Measurements from ENCODE around the gene EMC9.
A peak's percentile ranks its signal among the peaks of the same experiment; 100 is the strongest.

EMC9 gene

DNA sequence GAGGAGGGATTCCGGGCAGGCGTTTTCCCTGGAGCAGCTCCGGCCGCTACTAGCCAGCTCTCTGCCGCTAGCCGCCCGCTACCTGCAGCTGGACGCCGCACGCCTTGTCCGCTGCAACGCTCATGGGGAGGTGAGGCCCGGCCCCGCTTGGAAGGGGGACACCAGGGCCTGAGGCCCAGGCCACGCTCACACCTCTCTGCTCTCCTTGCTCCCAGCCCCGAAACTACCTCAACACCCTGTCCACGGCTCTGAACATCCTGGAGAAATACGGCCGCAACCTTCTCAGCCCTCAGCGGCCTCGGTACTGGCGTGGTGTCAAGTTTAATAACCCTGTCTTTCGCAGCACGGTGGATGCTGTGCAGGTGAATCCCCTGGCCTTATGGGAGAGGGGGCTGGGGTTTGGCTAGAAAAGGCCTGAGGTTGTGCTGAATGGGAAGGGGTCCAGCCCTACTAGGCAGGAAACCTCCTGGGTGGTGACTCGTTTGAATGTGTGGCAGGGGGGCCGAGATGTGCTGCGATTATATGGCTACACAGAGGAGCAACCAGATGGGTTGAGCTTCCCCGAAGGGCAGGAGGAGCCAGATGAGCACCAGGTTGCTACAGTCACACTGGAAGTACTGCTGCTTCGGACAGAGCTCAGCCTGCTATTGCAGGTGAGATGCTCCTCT is 6.5 kb upstream of the EMC9 start:
- no peak for DNase-seq

DNA sequence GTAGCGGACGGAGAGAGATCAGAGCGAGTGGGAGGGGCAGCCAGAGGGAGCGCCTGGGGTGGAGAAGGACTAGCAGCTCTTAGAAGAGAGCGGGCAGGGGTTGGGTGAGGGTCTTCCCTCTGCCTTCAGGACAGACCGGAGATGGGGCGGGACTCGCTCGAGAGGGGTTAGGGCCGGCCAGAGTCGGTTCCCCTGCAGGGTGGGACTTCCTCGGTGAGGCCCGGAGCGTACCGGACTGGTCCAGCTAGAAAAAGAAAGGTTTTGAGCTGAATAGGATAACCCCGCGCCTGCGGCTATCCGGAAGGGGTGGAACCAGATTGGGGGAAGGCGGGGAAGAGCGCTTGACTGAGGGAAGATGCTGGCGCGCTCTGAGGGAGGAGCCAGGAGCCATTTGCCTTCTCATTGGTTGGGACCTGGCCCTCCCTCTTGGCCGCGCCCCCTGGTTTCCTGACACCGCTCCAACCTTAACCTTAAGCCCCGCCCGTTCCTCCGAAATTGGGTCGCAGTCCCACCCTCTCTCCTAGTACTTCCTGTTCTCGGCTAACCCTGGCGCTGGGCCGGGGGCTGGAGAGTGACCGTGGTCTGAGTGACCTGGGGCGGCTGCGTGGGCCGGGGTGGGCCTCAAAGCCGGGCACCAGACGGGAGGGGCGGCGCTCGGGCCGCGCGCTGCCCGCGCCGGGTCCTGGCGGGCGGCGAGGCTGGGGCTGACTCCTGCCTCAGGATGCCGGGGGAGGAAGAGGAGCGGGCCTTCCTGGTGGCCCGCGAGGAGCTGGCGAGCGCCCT is 5.8 kb upstream of the EMC9 start, which contains the start of gene RNF31:
TSS of gene RNF31 (plus strand) at position 521 of the 783 bp plus-strand sequence. CDS start at position 722, 201 bp downstream.
- peak; percentile 98 for DNase-seq

DNA sequence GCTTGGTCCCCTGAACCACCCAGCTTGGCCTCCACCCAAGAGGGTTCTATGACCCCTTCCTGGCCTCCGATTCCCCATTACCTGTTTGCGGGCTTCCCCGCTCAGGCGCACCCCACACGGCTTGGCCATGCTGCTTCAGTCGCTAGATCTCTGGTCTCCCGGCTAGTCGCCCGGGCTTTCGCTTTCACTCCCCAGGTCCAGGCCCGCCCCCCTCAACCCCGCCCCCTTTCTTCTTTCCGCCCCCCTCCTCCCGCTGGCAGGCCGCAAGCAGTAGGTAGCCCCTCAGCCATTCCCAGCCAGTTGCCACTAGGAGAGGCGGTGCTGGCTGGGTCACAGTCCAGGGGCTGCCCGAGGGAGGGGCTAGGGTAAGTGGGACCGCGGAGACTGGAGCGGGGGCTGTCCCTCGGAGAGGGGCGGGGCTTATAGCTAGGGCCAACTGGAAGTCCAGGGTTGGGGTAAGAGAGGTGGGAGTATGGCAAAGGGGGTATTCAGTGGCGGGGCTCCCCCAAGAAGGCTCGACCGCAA is 5.1 kb upstream of the EMC9 start, which contains the start of gene PSME2:
TSS of gene PSME2 (minus strand) at position 158 of the 525 bp plus-strand sequence. CDS start at position 129, 29 bp downstream.
- peak; percentile 77 for DNase-seq

GRCh38 chr14:24145690-24146452 is 4.5 kb upstream of the EMC9 start:
- DNase-seq: no peak

DNA sequence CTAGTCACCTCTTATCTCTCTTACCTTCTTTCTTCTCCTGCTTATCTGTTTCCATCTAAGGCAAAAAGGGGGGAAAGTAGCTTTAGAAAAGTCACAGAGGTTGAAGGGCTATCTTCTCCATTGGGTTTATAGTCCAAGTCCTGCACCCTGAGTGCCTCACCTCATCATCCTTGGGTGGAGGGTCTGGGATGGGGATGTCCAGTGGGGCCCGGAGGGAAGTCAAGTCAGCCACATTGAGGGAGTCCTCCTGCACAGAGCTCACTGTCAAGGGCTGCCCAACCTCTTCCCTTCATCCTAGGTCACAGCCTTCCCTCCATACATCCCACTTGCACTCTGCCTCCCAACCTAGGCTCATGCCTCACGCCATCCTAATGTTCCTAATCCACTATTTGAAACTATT is 3.8 kb upstream of the EMC9 start:
- no peak for DNase-seq

DNA sequence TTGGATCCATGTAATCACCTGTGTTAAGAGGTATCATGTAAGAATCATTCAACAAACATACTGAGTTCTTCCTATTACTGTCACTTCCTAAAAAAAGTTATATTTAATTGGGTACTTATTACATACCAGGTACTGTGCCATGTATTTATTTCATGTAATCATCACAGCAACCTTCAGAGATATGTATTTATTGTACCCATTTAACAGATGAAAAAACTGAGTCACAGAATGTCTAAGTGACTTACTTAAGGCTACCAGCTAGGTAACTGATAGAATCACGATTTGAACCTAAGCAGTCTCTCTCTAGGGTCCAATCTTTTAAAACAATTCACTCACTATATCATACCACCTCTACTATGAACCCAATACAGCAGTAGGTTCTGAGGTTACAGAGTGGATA is 3.1 kb upstream of the EMC9 start:
- DNase-seq: no peak

DNA sequence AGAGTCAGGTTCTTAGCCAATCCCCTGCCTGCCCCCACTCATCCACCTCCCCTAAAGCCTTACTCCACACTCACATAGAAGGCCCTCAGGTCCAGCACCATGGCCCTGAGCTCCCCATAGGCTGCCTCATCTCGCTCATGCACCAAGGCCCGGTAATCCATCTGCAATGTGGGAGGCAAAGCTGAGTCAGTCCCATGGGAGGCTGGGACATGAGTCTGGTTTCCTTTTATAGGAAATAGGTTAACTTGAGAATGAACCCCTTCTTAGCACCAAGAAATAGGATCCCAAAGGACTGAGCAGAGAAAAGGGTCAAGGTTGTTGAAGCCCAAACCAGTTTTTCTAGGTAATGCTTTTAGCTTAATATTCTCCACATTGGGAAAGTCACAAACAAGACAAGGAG is 2.1 kb upstream of the EMC9 start:
- DNase-seq: no peak

GRCh38 chr14:24139272-24139934 is 2.0 kb downstream of the EMC9 start:
- DNase-seq: no peak

DNA sequence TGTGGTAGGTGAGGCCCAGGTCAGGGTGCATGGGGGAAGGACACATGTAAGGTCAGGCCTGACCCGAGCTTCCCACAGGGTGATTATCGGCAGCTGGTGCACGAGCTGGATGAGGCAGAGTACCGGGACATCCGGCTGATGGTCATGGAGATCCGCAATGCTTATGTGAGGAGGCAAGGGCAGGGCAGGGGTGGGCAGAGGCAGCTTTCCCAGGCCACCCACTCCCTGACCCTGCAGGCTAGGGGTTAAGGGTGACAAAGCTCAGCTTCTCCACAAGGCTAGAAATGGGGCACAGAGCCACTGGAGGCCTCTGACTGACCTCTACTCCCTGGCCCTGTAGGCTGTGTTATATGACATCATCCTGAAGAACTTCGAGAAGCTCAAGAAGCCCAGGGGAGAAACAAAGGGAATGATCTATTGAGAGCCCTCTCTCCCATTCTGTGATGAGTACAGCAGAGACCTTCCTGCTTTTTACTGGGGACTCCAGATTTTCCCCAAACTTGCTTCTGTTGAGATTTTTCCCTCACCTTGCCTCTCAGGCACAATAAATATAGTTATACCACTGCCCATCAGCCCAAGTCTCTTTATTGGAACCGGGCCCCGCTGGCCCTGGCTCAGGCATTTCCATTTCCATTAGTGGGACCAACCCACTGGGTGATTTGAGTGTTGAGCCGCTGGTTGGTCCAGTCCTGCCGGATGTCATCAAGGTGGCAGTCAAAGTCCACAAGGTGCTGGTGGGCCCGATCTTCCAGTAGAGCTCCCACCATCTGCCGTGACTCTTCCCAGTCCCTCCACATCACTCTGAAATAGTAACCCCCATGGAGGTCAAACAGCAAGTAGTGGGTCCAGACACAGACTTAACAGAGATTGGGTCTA is 2.8 kb downstream of the EMC9 start:
- no peak for DNase-seq

GRCh38 chr14:24137529-24138395 is 3.6 kb downstream of the EMC9 start:
- no peak for DNase-seq

- DNase-seq: peak; percentile 24
These were observed 4.5 kb downstream of the EMC9 start for GRCh38 chr14:24136684-24137528.

DNA sequence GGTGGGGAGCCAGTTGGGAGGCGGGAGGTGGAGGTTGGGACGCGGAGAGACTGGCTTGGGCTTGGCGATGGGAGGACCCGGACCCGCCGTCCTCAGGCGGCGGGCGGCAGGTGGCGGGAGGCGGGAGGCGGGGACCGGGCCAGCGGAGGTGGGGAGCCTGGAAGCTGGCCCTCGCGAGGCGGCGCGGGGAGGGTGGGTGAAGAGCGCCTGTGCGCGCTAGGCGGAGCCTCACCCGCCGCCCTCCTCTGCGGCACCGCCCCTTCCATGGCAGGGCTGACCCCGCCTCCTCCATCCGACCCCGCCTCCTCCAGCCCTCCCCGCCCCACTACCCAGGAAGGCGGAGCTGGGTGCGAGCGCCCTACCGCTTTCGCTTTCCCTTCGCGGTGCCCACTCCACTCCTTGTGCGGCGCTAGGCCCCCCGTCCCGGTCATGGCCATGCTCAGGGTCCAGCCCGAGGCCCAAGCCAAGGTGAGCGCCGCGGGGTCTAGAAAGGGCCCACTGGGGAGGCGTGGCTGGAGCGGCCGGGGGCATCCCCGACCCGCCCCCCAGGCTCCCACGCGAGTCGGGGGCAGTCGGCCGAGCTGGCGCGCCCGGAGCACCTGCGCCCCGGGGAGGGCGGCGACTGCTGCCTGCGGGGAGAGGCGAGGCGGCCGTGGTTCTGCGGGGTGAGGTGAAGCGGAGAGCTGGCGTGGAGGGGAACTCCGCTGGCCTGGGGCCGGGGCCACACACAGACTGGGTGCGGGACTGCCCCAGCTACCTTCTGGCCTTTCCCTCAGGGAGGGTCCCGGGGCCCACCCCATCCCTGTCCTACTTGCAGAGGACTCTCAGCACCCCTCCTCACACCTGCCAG is 5.3 kb downstream of the EMC9 start, which contains the start of gene PSME1:
TSS of gene PSME1 (plus strand) at position 361 of the 850 bp plus-strand sequence. CDS start at position 430, 69 bp downstream.
- DNase-seq: peak; percentile 94

DNA sequence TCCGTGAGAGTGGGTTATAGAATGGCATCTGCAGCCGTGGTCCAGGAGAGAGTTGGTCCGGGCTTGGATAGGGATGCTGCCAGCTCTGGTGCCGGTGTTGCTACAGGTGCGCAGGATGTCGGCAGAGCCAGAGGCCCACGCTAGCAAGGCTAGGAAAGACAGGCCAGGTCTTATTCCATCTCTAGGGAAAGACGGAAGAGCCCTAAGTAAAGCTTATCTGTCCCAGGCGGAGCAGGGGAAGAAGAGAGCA is 5.9 kb downstream of the EMC9 start:
- no peak for DNase-seq

DNA sequence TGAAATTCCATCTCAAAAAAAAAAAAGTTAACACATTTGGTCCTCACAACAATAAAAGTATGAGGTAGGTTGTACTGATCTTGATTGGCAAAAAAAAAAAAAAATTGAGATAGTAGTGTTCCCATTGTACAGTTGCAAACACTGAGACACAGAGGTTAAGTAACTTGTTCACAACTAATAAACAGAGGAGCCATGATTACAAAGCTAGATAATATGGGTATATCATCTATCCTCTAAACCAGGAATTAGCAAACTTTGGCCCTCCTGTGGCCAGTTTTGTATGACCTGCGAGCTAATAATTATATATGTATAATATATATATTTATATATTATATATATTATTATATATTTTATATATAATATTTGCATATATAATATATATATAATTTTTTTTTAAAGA is 7.7 kb downstream of the EMC9 start:
- DNase-seq: no peak

GRCh38 chr14:24132976-24133375 is 8.4 kb downstream of the EMC9 start:
- no peak for DNase-seq

GRCh38 chr14:24132061-24132685 is 9.2 kb downstream of the EMC9 start:
- DNase-seq: peak; percentile 30

- no peak for DNase-seq
These were observed 9.8 kb downstream of the EMC9 start for GRCh38 chr14:24131549-24131966.

Data from stimulated activated CD4-positive, alpha-beta T cell treated with anti-CD3 and anti-CD28 coated beads, Interleukin-4, amount 100 ng/mL, for 1 hour (primary cell).